Choroid plexus epithelial cell (primary cell): Measurements from ENCODE around the gene WDR83.

Experiments
- DNase-seq: peaks from one replicate; pipeline ENCODE4 v3.0.0-alpha.2; 2010; ENCODE audit warnings: low read depth
- H3K4me3 ChIP-seq: 2 replicates; pipeline ENCODE4 v1.5.1; 2011; ENCODE audit warnings: low read depth, mild to moderate bottlenecking, control low read depth, low read length, moderate library complexity
- CTCF ChIP-seq: conservative IDR thresholded peaks from 2 replicates; pipeline ENCODE4 v1.5.1; 2011; ENCODE audit warnings: low read depth, mild to moderate bottlenecking, control low read depth, inconsistent platforms, low read length, moderate library complexity

Gene WDR83

GRCh38 chr19:12646551-12646950, 20.1 kb upstream of the WDR83 start:
- no peak for TF ChIP-seq CTCF
- no peak overlapping the region for H3K4me3 ChIP-seq
- no peak for DNase-seq

- no peak overlapping the region for H3K4me3 ChIP-seq
- TF ChIP-seq CTCF = no peak
- DNase-seq = no peak
Observed at GRCh38 chr19:12647047-12647446, 19.6 kb upstream of the WDR83 start.

GRCh38 chr19:12647490-12648071, 19.0 kb upstream of the WDR83 start:
- TF ChIP-seq CTCF = no peak
- peak overlapping the region; percentile 22 for H3K4me3 ChIP-seq
- peak; percentile 51 for DNase-seq

- DNase-seq = no peak
- peak; percentile 40 for TF ChIP-seq CTCF
- H3K4me3 ChIP-seq = no peak overlapping the region
Observed at GRCh38 chr19:12648088-12648487, 18.5 kb upstream of the WDR83 start.

- no peak for DNase-seq
- no peak overlapping the region for H3K4me3 ChIP-seq
- no peak for TF ChIP-seq CTCF
Observed at GRCh38 chr19:12649941-12650340, 16.7 kb upstream of the WDR83 start.

GRCh38 chr19:12652219-12652618, 14.4 kb upstream of the WDR83 start:
- DNase-seq = no peak

More at GRCh38 chr19:12652219-12652618, 14.4 kb upstream of the WDR83 start:
- no peak overlapping the region for H3K4me3 ChIP-seq
- no peak for TF ChIP-seq CTCF
